Vagina (tissue), 2 donors: ENCODE measurements around the gene TMPRSS11E. TPM values are rescaled to one million over a fixed set of nuclear protein-coding genes. Genes with fewer than 3 reads are reported as not detected.
"Not testable (repeated sequence)": the region's sequence is repeated elsewhere in the genome, so short reads cannot be mapped to it uniquely, and the experiment has no call there.

Experiments used
- DNase-seq, 2 donors: peaks; one replicate each; pipeline ENCODE4 v3.0.0-alpha.2; 2017; ENCODE audit errors: extremely low spot score in 2 of 2
- H3K27ac ChIP-seq: fragments of 200-600 bp; sonication (generic); one replicate; pipeline ENCODE4 v1.5.1; 2019
- H3K27me3 ChIP-seq: fragments of 200-600 bp; sonication (generic); one replicate; pipeline ENCODE4 v1.5.1; 2019
- H3K36me3 ChIP-seq, 2 donors: fragments of 200-600 bp; sonication (generic); one replicate each; pipeline ENCODE4 v1.5.1; 2017 to 2019
- H3K4me1 ChIP-seq: fragments of 200-600 bp; sonication (generic); one replicate; pipeline ENCODE4 v1.5.1; 2019
- H3K4me3 ChIP-seq, 2 donors: fragments of 200-600 bp; sonication (generic); 1 replicate in 1 of 2; 2 replicates in 1 of 2; pipeline ENCODE4 v1.5.1; 2016 to 2019
- H3K9me3 ChIP-seq: fragments of 200-600 bp; sonication (generic); one replicate; pipeline ENCODE4 v1.5.1; 2019
- CTCF ChIP-seq, 3 experiments: fragments of 450-650 bp in 2 of 3; fragments of 200-600 bp in 1 of 3; sonication (generic) in 1 of 3; IDR thresholded peaks; one replicate each; pipeline ENCODE4 v1.5.1; 2017 to 2019; ENCODE audit warnings: antibody characterized with exemption in 3 of 3, mild to moderate bottlenecking in 2 of 3, moderate library complexity in 2 of 3
- POLR2A ChIP-seq, 2 donors: fragments of 450-650 bp; IDR thresholded peaks; one replicate each; pipeline ENCODE4 v1.6.1; 2017; ENCODE audit warnings: antibody characterized with exemption in 2 of 2, mild to moderate bottlenecking in 2 of 2, moderate library complexity in 2 of 2
- POLR2AphosphoS5 ChIP-seq, 2 donors: sonication (generic); formaldehyde crosslinking; IDR thresholded peaks; one replicate each; pipeline ENCODE4 v1.9.0; 2017; ENCODE audit warnings: antibody characterized with exemption in 2 of 2, mild to moderate bottlenecking in 2 of 2, low read depth in 1 of 2; ENCODE audit not compliant: insufficient read depth in 1 of 2
- intact Hi-C: fragments of 100-400 bp; cut with DNase I; formaldehyde crosslinking; loops from one replicate; pipeline ENCODE4 v1.15.1; 2023
- total RNA-seq: library from RNA; depleted of rRNA; stranded (reverse); fragments of >200 nt; gene quantifications from one replicate; pipeline ENCODE4 v1.2.3, GENCODE V29; 2016

Gene TMPRSS11E
- total RNA-seq, 1 donor from 2014 or later, result 74.2 TPM

- no peaks in the 10 kb centered on the region for H3K9me3 ChIP-seq
- no peaks in the 10 kb centered on the region for H3K36me3 ChIP-seq
- H3K4me1 ChIP-seq, result no peaks in the 10 kb centered on the region
- TF ChIP-seq POLR2AphosphoS5 (IDR thresholded peaks at IDR 0.05; ENCODE audit: insufficient read depth in 1 of 2, low read depth in 1 of 2) (no peak), CTCF (IDR thresholded peaks at IDR 0.05) (no peak), POLR2A (IDR thresholded peaks at IDR 0.05) (no peak)
- H3K27ac ChIP-seq, result no peak overlapping the region
- H3K4me3 ChIP-seq, result no peak overlapping the region
- intact Hi-C loops, result no loop called here
- no peak for DNase-seq
- H3K27me3 ChIP-seq, result no peaks in the 10 kb centered on the region
Measured at GRCh38 chr4:68406479-68406859, 40.8 kb upstream of the TMPRSS11E start.

DNA sequence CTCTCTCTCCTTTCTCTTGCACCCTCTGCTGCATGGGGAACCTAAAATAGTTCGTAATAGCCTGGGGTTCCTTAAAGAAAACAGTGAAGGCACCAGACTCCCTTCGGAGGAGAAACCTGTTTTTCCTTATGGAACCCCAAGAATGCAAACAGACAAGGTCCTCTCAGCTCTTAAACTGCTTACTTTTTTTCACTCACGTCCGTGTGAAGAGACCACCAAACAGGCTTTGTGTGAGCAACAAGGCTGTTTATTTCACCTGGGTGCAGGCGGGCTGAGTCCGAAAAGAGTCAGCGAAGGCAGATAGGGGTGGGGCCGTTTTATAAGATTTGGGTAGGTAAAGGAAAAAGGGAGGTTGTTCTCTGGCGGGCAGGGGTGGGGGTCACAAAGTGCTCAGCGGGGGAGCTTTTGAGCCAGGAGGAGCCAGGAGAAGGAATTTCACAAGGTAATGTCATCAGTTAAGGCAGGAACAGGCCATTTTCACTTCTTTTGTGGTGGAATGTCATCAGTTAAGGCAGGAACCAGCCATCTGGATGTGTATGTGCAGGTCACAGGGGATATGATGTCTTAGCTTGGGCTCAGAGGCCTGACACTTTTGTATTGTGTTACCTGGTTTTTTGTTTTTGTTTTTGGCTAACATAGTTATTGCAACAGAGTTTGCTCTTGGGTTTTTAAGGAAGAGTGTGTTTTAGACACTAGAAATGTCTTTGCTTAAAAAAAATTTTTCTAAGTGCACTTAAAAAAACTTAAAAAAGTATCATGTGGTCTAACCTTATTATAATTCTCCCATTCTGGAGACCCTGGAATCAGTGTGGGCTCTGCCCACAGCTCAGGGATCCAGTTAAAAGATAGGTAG lies 40.0 kb upstream of the TMPRSS11E start:
- H3K27me3 ChIP-seq, H3K4me1 ChIP-seq, H3K4me3 ChIP-seq, DNase-seq, H3K27ac ChIP-seq, intact Hi-C loops, H3K36me3 ChIP-seq, H3K9me3 ChIP-seq: not testable (repeated sequence)

GRCh38 chr4:68407868-68408190 lies 39.4 kb upstream of the TMPRSS11E start:
- no peak overlapping the region for H3K4me3 ChIP-seq
- DNase-seq, result no peak
- no peaks in the 10 kb centered on the region for H3K4me1 ChIP-seq
- H3K27me3 ChIP-seq, result no peaks in the 10 kb centered on the region
- H3K9me3 ChIP-seq, result no peaks in the 10 kb centered on the region
- intact Hi-C loops, result no loop called here
- H3K36me3 ChIP-seq, result no peaks in the 10 kb centered on the region
- TF ChIP-seq CTCF (IDR thresholded peaks at IDR 0.05) (no peak), POLR2A (IDR thresholded peaks at IDR 0.05) (no peak), POLR2AphosphoS5 (IDR thresholded peaks at IDR 0.05; ENCODE audit: insufficient read depth in 1 of 2, low read depth in 1 of 2) (no peak)
- no peak overlapping the region for H3K27ac ChIP-seq

DNA sequence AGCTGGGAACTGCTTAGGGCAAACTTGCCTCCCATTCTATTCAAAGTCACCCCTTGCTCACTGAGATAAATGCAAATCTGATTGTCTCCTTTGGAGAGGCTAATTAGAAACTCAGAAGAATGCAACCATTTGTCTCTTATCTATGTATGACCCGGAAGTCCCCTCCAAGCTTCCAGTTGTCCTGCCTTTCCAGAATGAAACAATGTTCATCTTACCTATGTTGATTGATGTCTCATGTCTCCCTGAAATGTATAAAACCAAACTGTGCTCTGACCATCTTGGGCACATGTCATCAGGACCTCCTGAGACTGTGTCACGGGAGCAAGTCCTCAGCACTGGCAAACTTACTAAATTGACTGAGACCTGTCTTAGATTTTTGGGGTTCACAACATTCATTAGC lies 37.1 kb upstream of the TMPRSS11E start:
- no peaks in the 10 kb centered on the region for H3K27me3 ChIP-seq
- intact Hi-C loops, result no loop called here
- H3K4me1 ChIP-seq, result no peaks in the 10 kb centered on the region
- no peaks in the 10 kb centered on the region for H3K36me3 ChIP-seq
- no peak for TF ChIP-seq CTCF (IDR thresholded peaks at IDR 0.05)
- no peak for TF ChIP-seq POLR2A (IDR thresholded peaks at IDR 0.05)
- no peak for TF ChIP-seq POLR2AphosphoS5 (IDR thresholded peaks at IDR 0.05; ENCODE audit: insufficient read depth in 1 of 2, low read depth in 1 of 2)
- H3K4me3 ChIP-seq, result no peak overlapping the region
- no peaks in the 10 kb centered on the region for H3K9me3 ChIP-seq
- no peak for DNase-seq
- no peak overlapping the region for H3K27ac ChIP-seq

GRCh38 chr4:68410643-68411042 lies 36.6 kb upstream of the TMPRSS11E start:
- intact Hi-C loops, result no loop called here
- Histone ChIP-seq H3K27ac (no peak overlapping the region), H3K4me1 (no peaks in the 10 kb centered on the region), H3K36me3 (no peaks in the 10 kb centered on the region), H3K9me3 (no peaks in the 10 kb centered on the region), H3K4me3 (no peak overlapping the region), H3K27me3 (no peaks in the 10 kb centered on the region)
- TF ChIP-seq CTCF (IDR thresholded peaks at IDR 0.05) (no peak), POLR2A (IDR thresholded peaks at IDR 0.05) (no peak), POLR2AphosphoS5 (IDR thresholded peaks at IDR 0.05; ENCODE audit: insufficient read depth in 1 of 2, low read depth in 1 of 2) (no peak)
- DNase-seq, result no peak

GRCh38 chr4:68412031-68412430 lies 35.2 kb upstream of the TMPRSS11E start:
- H3K9me3 ChIP-seq, H3K27ac ChIP-seq, H3K27me3 ChIP-seq, DNase-seq, H3K4me1 ChIP-seq, intact Hi-C loops, H3K36me3 ChIP-seq, H3K4me3 ChIP-seq: not testable (repeated sequence)
